NCI-H524 treated with DMSO at 0.1 percent for 48 hours (cell line): ENCODE data around the gene ROCK1.

ENCODE experiments used
- DNase-seq: peaks from one replicate; lab custom pipeline; 2025; lab: John Stamatoyannopoulos, UW

The ROCK1 gene

GRCh38 chr18:21105936-21106335 lies 5.7 kb downstream of the ROCK1 start:
- DNase-seq, result no peak

- DNase-seq, result no peak
These were observed 10.4 kb downstream of the ROCK1 start for GRCh38 chr18:21101172-21101571.

- no peak for DNase-seq
These were observed 10.9 kb downstream of the ROCK1 start for GRCh38 chr18:21100678-21101077.

- no peak for DNase-seq
These were observed 11.5 kb downstream of the ROCK1 start for GRCh38 chr18:21100146-21100545.

- no peak for DNase-seq
These were observed 12.2 kb downstream of the ROCK1 start for GRCh38 chr18:21099442-21099841.

GRCh38 chr18:21096760-21097159 lies 14.9 kb downstream of the ROCK1 start:
- no peak for DNase-seq

- DNase-seq, result no peak
These were observed 18.5 kb downstream of the ROCK1 start for GRCh38 chr18:21093133-21093532.

GRCh38 chr18:21090680-21091079 lies 20.9 kb downstream of the ROCK1 start:
- no peak for DNase-seq

GRCh38 chr18:21085579-21086166 lies 25.9 kb downstream of the ROCK1 start:
- no peak for DNase-seq

GRCh38 chr18:21084511-21085078 lies 27.0 kb downstream of the ROCK1 start:
- no peak for DNase-seq

- DNase-seq, result no peak
These were observed 28.6 kb downstream of the ROCK1 start for GRCh38 chr18:21083017-21083416.

GRCh38 chr18:21081426-21081825 lies 30.2 kb downstream of the ROCK1 start:
- DNase-seq, result no peak

GRCh38 chr18:21080576-21080975 lies 31.0 kb downstream of the ROCK1 start:
- DNase-seq, result no peak

GRCh38 chr18:21074336-21075323 lies 37.0 kb downstream of the ROCK1 start:
- DNase-seq, result no peak

- no peak for DNase-seq
These were observed 38.4 kb downstream of the ROCK1 start for GRCh38 chr18:21073180-21073579.

- DNase-seq, result no peak
These were observed 40.5 kb downstream of the ROCK1 start for GRCh38 chr18:21071071-21071470.

- DNase-seq, result no peak
These were observed 42.1 kb downstream of the ROCK1 start for GRCh38 chr18:21069468-21069867.

- no peak for DNase-seq
These were observed 47.3 kb downstream of the ROCK1 start for GRCh38 chr18:21064347-21064746.

- DNase-seq, result no peak
These were observed 48.6 kb downstream of the ROCK1 start for GRCh38 chr18:21063011-21063410.

- DNase-seq, result no peak
These were observed 54.5 kb downstream of the ROCK1 start for GRCh38 chr18:21057112-21057511.

GRCh38 chr18:21056545-21056944 lies 55.1 kb downstream of the ROCK1 start:
- no peak for DNase-seq

- DNase-seq, result no peak
These were observed 57.3 kb downstream of the ROCK1 start for GRCh38 chr18:21054252-21054821.

GRCh38 chr18:21053127-21053526 lies 58.5 kb downstream of the ROCK1 start:
- DNase-seq, result no peak
